ENCODE results near the gene MYH7B.

DNA sequence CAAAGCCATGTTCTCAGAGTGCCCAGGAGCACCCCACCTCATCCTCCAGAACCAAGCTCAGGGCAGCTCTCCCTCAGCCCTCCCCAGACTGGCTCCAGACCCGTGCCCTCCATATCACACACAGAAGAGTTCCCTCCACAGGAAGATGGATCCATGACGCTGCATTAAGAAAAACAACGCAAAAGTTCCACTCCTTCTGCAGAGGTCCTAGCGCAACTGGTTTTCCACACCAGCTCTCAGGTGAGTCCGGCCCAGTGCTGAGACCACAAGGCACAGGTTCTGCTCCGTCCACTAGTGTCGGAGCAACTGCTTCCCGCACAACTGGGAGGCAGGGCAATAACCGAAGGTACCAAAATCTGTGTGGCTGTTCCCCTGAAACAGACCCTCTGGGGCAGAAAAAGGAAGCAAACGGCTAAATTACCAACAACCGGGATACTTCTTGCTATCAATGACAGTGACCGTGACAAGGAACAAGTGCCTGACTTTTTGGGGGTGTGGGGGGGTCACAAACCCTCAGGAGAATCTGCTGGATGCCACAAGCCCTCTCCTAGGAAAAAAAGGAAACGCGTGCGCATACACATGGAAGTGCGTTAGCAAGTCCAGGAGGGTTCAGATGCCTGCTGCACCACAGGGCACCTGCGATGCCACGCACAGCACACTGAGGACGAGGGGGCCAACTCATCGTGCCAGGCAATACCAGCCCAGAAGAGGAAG lies 49.2 kb downstream of the MYH7B start:
- TF ChIP-seq, protein P1, sequence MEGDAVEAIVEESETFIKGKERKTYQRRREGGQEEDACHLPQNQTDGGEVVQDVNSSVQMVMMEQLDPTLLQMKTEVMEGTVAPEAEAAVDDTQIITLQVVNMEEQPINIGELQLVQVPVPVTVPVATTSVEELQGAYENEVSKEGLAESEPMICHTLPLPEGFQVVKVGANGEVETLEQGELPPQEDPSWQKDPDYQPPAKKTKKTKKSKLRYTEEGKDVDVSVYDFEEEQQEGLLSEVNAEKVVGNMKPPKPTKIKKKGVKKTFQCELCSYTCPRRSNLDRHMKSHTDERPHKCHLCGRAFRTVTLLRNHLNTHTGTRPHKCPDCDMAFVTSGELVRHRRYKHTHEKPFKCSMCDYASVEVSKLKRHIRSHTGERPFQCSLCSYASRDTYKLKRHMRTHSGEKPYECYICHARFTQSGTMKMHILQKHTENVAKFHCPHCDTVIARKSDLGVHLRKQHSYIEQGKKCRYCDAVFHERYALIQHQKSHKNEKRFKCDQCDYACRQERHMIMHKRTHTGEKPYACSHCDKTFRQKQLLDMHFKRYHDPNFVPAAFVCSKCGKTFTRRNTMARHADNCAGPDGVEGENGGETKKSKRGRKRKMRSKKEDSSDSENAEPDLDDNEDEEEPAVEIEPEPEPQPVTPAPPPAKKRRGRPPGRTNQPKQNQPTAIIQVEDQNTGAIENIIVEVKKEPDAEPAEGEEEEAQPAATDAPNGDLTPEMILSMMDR (conservative IDR thresholded peaks at IDR 0.05; ENCODE audit: low read depth, low read length), result no peak
- TF ChIP-seq EZH2 (IDR thresholded peaks at IDR 0.05; ENCODE audit: borderline replicate concordance, low read depth, low read length, poor library complexity, severe bottlenecking), result no peak
